ENCODE data around the gene DIPK1B.

Gene DIPK1B

DNA sequence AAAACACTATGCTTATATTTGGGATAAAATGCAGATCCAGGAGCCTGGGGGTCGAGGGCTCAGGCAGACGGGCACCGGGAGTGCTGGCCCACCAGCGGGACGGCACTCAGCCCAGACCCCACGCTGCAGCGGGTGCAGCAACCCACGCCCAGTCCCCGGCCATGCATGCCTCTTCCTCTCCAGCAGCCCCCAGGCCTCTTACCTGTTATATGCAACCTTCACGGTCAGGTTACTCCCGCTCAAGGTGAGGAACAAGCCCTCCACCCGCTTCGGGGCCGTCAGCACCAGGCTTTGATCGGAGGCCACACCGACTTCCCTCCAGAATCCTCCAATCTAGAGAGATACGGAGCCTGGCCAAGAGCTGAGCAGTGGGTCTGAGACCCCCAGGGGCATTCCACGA is 44.5 kb downstream of the DIPK1B start:
- H3K36me3 ChIP-seq (ENCODE audit: control insufficient read depth, insufficient read depth, low read length): no peaks in the 10 kb centered on the region
- TF ChIP-seq, protein P1, sequence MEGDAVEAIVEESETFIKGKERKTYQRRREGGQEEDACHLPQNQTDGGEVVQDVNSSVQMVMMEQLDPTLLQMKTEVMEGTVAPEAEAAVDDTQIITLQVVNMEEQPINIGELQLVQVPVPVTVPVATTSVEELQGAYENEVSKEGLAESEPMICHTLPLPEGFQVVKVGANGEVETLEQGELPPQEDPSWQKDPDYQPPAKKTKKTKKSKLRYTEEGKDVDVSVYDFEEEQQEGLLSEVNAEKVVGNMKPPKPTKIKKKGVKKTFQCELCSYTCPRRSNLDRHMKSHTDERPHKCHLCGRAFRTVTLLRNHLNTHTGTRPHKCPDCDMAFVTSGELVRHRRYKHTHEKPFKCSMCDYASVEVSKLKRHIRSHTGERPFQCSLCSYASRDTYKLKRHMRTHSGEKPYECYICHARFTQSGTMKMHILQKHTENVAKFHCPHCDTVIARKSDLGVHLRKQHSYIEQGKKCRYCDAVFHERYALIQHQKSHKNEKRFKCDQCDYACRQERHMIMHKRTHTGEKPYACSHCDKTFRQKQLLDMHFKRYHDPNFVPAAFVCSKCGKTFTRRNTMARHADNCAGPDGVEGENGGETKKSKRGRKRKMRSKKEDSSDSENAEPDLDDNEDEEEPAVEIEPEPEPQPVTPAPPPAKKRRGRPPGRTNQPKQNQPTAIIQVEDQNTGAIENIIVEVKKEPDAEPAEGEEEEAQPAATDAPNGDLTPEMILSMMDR (IDR thresholded peaks at IDR 0.05; ENCODE audit: insufficient read depth, low read length, poor library complexity, severe bottlenecking): no peak
- H3K4me3 ChIP-seq (replicated peaks; ENCODE audit: low read depth, low read length): no peak overlapping the region
- no peak for DNase-seq (ENCODE audit: extremely low read depth, insufficient read length)
- H3K27me3 ChIP-seq (replicated peaks; ENCODE audit: control insufficient read depth, insufficient read depth, low read length): no peaks in the 10 kb centered on the region

- no peaks in the 10 kb centered on the region for H3K27me3 ChIP-seq (replicated peaks; ENCODE audit: control insufficient read depth, insufficient read depth, low read length)
- TF ChIP-seq, protein P1 (IDR thresholded peaks at IDR 0.05; ENCODE audit: insufficient read depth, low read length, poor library complexity, severe bottlenecking): no peak
- H3K4me3 ChIP-seq (replicated peaks; ENCODE audit: low read depth, low read length): no peak overlapping the region
- no peak for DNase-seq (ENCODE audit: extremely low read depth, insufficient read length)
- H3K36me3 ChIP-seq (ENCODE audit: control insufficient read depth, insufficient read depth, low read length): no peaks in the 10 kb centered on the region
Measured at GRCh38 chr9:136757328-136757727, 45.0 kb downstream of the DIPK1B start.

DNA sequence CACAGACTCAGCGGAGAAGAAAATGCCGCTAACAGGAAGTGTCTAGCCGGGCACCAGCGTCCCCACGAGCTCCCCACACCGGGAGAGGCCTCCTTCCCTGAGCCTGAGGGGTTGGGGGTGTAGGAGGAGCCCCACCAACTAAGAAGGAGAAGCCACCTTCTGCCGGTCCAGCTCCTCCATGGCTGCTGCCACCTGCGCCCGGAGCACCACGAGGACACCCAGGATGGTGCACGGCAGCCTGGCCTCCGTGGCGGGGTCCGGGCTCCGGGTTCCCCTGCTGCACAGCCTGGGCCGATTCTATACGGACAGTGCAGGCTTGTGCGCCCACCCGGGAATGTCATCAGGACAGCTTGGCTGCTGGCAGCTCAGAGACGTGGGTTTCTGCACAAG is 45.4 kb downstream of the DIPK1B start:
- Histone ChIP-seq H3K4me3 (replicated peaks; ENCODE audit: low read depth, low read length) (no peak overlapping the region), H3K27me3 (replicated peaks; ENCODE audit: control insufficient read depth, insufficient read depth, low read length) (no peaks in the 10 kb centered on the region), H3K36me3 (ENCODE audit: control insufficient read depth, insufficient read depth, low read length) (no peaks in the 10 kb centered on the region)
- no peak for DNase-seq (ENCODE audit: extremely low read depth, insufficient read length)
- TF ChIP-seq, protein P1 (IDR thresholded peaks at IDR 0.05; ENCODE audit: insufficient read depth, low read length, poor library complexity, severe bottlenecking): no peak

DNA sequence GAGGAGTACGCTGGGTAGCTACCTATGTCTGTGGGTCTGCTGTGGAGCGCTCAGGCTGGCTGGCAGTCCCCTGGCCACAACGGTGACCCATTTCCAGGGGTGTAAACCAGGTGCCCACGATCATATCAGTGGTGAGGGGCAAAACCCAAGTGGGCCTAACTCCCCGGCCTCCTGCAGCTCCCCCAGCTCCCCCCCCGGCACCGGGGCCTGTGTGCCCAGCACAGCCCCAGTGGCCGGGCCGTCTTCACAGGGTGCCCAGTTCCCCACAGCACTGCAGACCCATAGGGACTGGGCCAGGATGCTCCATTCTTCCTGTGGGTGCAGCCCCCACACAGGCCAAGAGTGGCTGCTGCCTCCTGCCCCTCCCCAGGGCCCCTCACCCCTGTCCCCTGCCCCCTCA is 46.6 kb downstream of the DIPK1B start:
- Histone ChIP-seq H3K27me3 (replicated peaks; ENCODE audit: control insufficient read depth, insufficient read depth, low read length) (no peaks in the 10 kb centered on the region), H3K36me3 (ENCODE audit: control insufficient read depth, insufficient read depth, low read length) (no peaks in the 10 kb centered on the region), H3K4me3 (replicated peaks; ENCODE audit: low read depth, low read length) (no peak overlapping the region)
- no peak for DNase-seq (ENCODE audit: extremely low read depth, insufficient read length)
- TF ChIP-seq, protein P1 (IDR thresholded peaks at IDR 0.05; ENCODE audit: insufficient read depth, low read length, poor library complexity, severe bottlenecking): no peak

DNA sequence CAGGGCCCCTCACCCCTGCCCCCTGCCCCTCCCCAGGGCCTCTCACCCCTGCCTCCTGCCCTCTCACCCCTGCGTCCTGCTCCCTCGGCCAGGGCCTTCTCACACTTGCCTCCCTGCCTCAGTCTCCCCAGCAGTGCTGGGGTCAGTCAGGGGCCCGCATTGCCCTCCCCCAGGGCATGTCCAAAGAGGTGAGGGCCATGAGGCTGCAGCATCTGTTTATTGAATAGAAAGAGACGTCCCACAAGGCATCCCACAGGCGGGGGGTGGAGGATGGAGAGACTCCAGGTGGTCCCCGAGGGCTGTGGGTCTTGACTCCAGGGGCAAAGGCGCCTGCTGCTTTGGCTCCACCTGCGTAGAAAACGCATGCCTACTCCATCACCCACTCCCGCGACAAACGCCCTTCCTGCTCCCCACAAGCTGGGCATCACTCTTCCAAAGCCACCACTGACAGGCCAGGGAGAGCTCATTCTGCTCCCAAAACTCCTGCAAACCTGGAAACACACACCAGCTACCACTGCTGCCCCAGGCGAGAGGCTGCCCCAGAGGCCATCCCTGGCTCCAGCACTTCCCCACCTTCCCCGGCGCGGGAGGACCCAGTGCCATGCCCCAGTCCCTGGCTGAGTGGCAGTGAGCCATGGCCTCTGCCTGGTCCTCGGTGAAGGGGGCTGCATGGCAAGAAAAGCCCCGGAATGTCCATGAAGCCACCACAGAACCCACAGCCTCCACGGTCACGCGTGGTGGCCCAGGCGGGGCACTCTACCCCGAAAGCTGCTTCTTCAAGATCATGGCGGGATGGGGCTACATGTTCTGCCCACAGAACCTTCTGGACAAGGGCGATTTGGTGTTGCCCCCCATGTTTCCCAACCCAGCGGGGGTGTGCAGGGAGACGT is 47.3 kb downstream of the DIPK1B start:
- H3K36me3 ChIP-seq (ENCODE audit: control insufficient read depth, insufficient read depth, low read length): no peaks in the 10 kb centered on the region
- H3K27me3 ChIP-seq (replicated peaks; ENCODE audit: control insufficient read depth, insufficient read depth, low read length): no peaks in the 10 kb centered on the region
- DNase-seq (ENCODE audit: extremely low read depth, insufficient read length): no peak
- TF ChIP-seq, protein P1 (IDR thresholded peaks at IDR 0.05; ENCODE audit: insufficient read depth, low read length, poor library complexity, severe bottlenecking): no peak
- no peak overlapping the region for H3K4me3 ChIP-seq (replicated peaks; ENCODE audit: low read depth, low read length)
